A549 (cell line): ENCODE data around the gene PPP2R5E. TPM values are rescaled to one million over a fixed set of nuclear protein-coding genes. Genes with fewer than 3 reads are reported as not detected.

Experiments
- ATAC-seq, 2 experiments: fragments of 200-7000 bp in 1 of 2; fragments of >200 bp in 1 of 2; cut with Nextera tagmentation in 1 of 2; cut with Tn5 transposase in 1 of 2; 3 replicates each; pipeline versions ENCODE4 v1.8.0 to v1.9.1; 2018 to 2020; ENCODE audit warnings: mild to moderate bottlenecking in 1 of 2, moderate library complexity in 1 of 2
- CTCF ChIA-PET: fragments of 300-600 bp; sonication (Branson Sonifier 250); formaldehyde crosslinking; extraction: SDS; loops from one replicate; lab custom pipeline; 2021; ENCODE audit warnings: antibody characterized with exemption, inconsistent platforms; lab: Yijun Ruan, JAX
- POLR2A ChIA-PET: fragments of 350-600 bp; formaldehyde crosslinking; extraction: SDS; loops from one replicate; lab custom pipeline; 2021; ENCODE audit warnings: antibody characterized with exemption, inconsistent platforms; lab: Yijun Ruan, JAX
- DNase-seq, 2 experiments: peaks; one replicate each; pipeline versions ENCODE4 v3.0.0 to v3.0.0-alpha.2; 2011 to 2016; ENCODE audit warnings: low read depth in 1 of 2, low spot score in 1 of 2
- FAIRE-seq: peaks from 2 replicates; lab custom pipeline; 2011; peaks lifted over from hg19 to GRCh38; lab: Jason Lieb, UNC
- H3K27ac ChIP-seq, 2 experiments: fragments of >200 bp; sonication (Bioruptor Twin); formaldehyde crosslinking; 3 replicates each; pipeline ENCODE4 v1.5.1; 2016 to 2017
- H3K4me1 ChIP-seq: fragments of >200 bp; sonication (Bioruptor Twin); formaldehyde crosslinking; 3 replicates; pipeline ENCODE4 v1.6.1; 2016
- H3K4me2 ChIP-seq: fragments of >200 bp; sonication (Bioruptor Twin); formaldehyde crosslinking; 3 replicates; pipeline ENCODE4 v1.6.1; 2016
- H3K4me3 ChIP-seq: fragments of >200 bp; sonication (Bioruptor Twin); formaldehyde crosslinking; 3 replicates; pipeline ENCODE4 v1.5.1; 2016
- H3K9me3 ChIP-seq: fragments of >200 bp; sonication (Bioruptor Twin); formaldehyde crosslinking; 3 replicates; pipeline ENCODE4 v1.6.1; 2016
- BHLHE40 ChIP-seq: IDR thresholded peaks from 2 replicates; pipeline ENCODE4 v1.6.1; 2012; ENCODE audit warnings: low read depth, low read length, inconsistent platforms
- CBX2 ChIP-seq: fragments of 200-600 bp; sonication (generic); IDR thresholded peaks from 2 replicates; pipeline ENCODE4 v1.6.1; 2016; ENCODE audit warnings: low read depth, mild to moderate bottlenecking, borderline replicate concordance
- CBX8 ChIP-seq: fragments of 200-600 bp; sonication (generic); IDR thresholded peaks from 2 replicates; pipeline ENCODE4 v1.6.1; 2016
- CEBPB ChIP-seq, 2 experiments: fragments of >200 bp in 1 of 2; sonication (Bioruptor Twin) in 1 of 2; formaldehyde crosslinking in 1 of 2; IDR thresholded peaks; 2 replicates each; pipeline ENCODE4 v1.6.1; 2012 to 2016
- EHF ChIP-seq: fragments of 250-450 bp; sonication (Bioruptor Pico); IDR thresholded peaks from 2 replicates; pipeline ENCODE4 v1.5.0; 2020; ENCODE audit warnings: mild to moderate bottlenecking
- FOXS1 ChIP-seq: fragments of 250-450 bp; sonication (Bioruptor Pico); IDR thresholded peaks from 2 replicates; pipeline ENCODE4 v1.5.0; 2020; ENCODE audit warnings: mild to moderate bottlenecking, moderate library complexity
- GATA3 ChIP-seq: IDR thresholded peaks from 2 replicates; pipeline ENCODE4 v1.6.1; 2012; ENCODE audit warnings: borderline replicate concordance
- HDAC2 ChIP-seq: fragments of 200-600 bp; sonication (generic); IDR thresholded peaks from 2 replicates; pipeline ENCODE4 v1.6.1; 2016
- HEYL ChIP-seq: fragments of 250-450 bp; sonication (Bioruptor Pico); IDR thresholded peaks from 2 replicates; pipeline ENCODE4 v1.8.0; 2021; ENCODE audit warnings: mild to moderate bottlenecking, moderate library complexity
- HOXB13 ChIP-seq: fragments of 250-450 bp; sonication (Bioruptor Pico); IDR thresholded peaks from 2 replicates; pipeline ENCODE4 v1.5.0; 2020; ENCODE audit warnings: low read depth, mild to moderate bottlenecking, moderate library complexity
- MAFK ChIP-seq: fragments of 450-650 bp; IDR thresholded peaks from 2 replicates; pipeline ENCODE4 v1.6.1; 2014; ENCODE audit not compliant: partially characterized antibody
- MAZ ChIP-seq: fragments of 150-350 bp; IDR thresholded peaks from 2 replicates; pipeline ENCODE4 v1.6.1; 2014; ENCODE audit warnings: antibody characterized with exemption, low read depth, low read length, borderline replicate concordance
- NPAS2 ChIP-seq: fragments of 250-450 bp; sonication (Bioruptor Pico); IDR thresholded peaks from 2 replicates; pipeline ENCODE4 v1.8.0; 2022; ENCODE audit warnings: mild to moderate bottlenecking, moderate library complexity, borderline replicate concordance
- NR3C1 ChIP-seq: fragments of >200 bp; sonication (Bioruptor Twin); formaldehyde crosslinking; IDR thresholded peaks from 3 replicates; pipeline ENCODE4 v1.6.1; 2017
- POLR2A ChIP-seq: IDR thresholded peaks from 2 replicates; pipeline ENCODE4 v1.6.1; 2012; ENCODE audit warnings: mild to moderate bottlenecking, low read length
- RARB ChIP-seq: fragments of 250-450 bp; sonication (Bioruptor Pico); IDR thresholded peaks from 2 replicates; pipeline ENCODE4 v1.8.0; 2021; ENCODE audit warnings: mild to moderate bottlenecking, moderate library complexity
- RCOR1 ChIP-seq: fragments of 150-350 bp; IDR thresholded peaks from 2 replicates; pipeline ENCODE4 v1.6.1; 2014; ENCODE audit warnings: antibody characterized with exemption, low read length, low read depth
- REST ChIP-seq: fragments of 200-600 bp; sonication (generic); IDR thresholded peaks from 2 replicates; pipeline ENCODE4 v1.6.1; 2016; ENCODE audit warnings: antibody characterized with exemption, mild to moderate bottlenecking, moderate library complexity
- SREBF2 ChIP-seq: fragments of 450-650 bp; IDR thresholded peaks from 2 replicates; pipeline ENCODE4 v1.6.1; 2014; ENCODE audit warnings: mild to moderate bottlenecking, moderate library complexity
- USF2 ChIP-seq: fragments of 450-650 bp; IDR thresholded peaks from 2 replicates; pipeline ENCODE4 v1.6.1; 2014; ENCODE audit warnings: antibody characterized with exemption
- ZC3H11A ChIP-seq: fragments of 450-650 bp; IDR thresholded peaks from 2 replicates; pipeline ENCODE4 v1.6.1; 2014; ENCODE audit warnings: antibody characterized with exemption, mild to moderate bottlenecking
- ZFP36 ChIP-seq: fragments of 450-650 bp; IDR thresholded peaks from 2 replicates; pipeline ENCODE4 v1.6.1; 2014; ENCODE audit warnings: borderline replicate concordance; ENCODE audit not compliant: partially characterized antibody
- ZSCAN20 ChIP-seq: fragments of 250-450 bp; sonication (Bioruptor Pico); IDR thresholded peaks from 2 replicates; pipeline ENCODE4 v1.8.0; 2022; ENCODE audit warnings: mild to moderate bottlenecking, moderate library complexity
- WGBS: methylation state at CpG from one replicate; pipeline ENCODE4 v1.1.6; 2017; ENCODE audit errors: missing lambda C conversion rate; 5-methylcytosine and 5-hydroxymethylcytosine counted together
- polyA plus RNA-seq, 4 experiments: library from polyadenylated mRNA; depleted of rRNA in 3 of 4; stranded (reverse); fragments of >200 nt; fragmentation: RNase III in 1 of 4; extraction: RNeasy Plus Mini Kit Qiagen cat#74134 plus additional on column Dnase treatment in 1 of 4; gene quantifications; 2 replicates in 3 of 4; 3 replicates in 1 of 4; pipeline ENCODE4 v1.2.3, GENCODE V29; 2011 to 2017
- TF ChIP-seq, protein P1 (sequence below): fragments of 150-350 bp; IDR thresholded peaks from 2 replicates; pipeline ENCODE4 v1.6.1; 2014; ENCODE audit warnings: low read depth, mild to moderate bottlenecking, low read length

The PPP2R5E gene
- polyA plus RNA-seq, 2 of the 4 experiments (the other 2 are of a cell fraction): 21.4 to 23.2 TPM

GRCh38 chr14:63383776-63384367 lies 159.3 kb downstream of the PPP2R5E start:
- no peaks in the 10 kb centered on the region for H3K4me1 ChIP-seq
- ChIA-PET CTCF (no interaction called here), POLR2A (no interaction called here)
- FAIRE-seq (no peak), ATAC-seq (no peak)
- 93% methylated on average over 4 of the region's 4 CpGs for WGBS
- no peak overlapping the region for H3K4me3 ChIP-seq
- no peak overlapping the region for H3K4me2 ChIP-seq
- TF ChIP-seq GATA3 (no peak), HDAC2 (no peak), ZC3H11A (no peak), RARB (CRISPR knock-in tag) (no peak), NR3C1 (no peak), REST (no peak), ZFP36 (no peak), USF2 (no peak), EHF (no peak), SREBF2 (no peak), CEBPB (IDR thresholded peaks at IDR 0.05) (no peak), HOXB13 (CRISPR knock-in tag) (no peak), MAZ (no peak), NPAS2 (CRISPR knock-in tag) (no peak), FOXS1 (CRISPR knock-in tag) (no peak)
- TF ChIP-seq, protein P1, sequence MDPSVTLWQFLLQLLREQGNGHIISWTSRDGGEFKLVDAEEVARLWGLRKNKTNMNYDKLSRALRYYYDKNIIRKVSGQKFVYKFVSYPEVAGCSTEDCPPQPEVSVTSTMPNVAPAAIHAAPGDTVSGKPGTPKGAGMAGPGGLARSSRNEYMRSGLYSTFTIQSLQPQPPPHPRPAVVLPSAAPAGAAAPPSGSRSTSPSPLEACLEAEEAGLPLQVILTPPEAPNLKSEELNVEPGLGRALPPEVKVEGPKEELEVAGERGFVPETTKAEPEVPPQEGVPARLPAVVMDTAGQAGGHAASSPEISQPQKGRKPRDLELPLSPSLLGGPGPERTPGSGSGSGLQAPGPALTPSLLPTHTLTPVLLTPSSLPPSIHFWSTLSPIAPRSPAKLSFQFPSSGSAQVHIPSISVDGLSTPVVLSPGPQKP: no peak
- TF ChIP-seq, all 56 proteins: peak for 0
- DNase-seq: no peak
- H3K27ac ChIP-seq: no peak overlapping the region
- H3K9me3 ChIP-seq: no peaks in the 10 kb centered on the region

- Histone ChIP-seq H3K4me3 (no peak overlapping the region), H3K4me1 (peaks cover 8% of the 10 kb centered on the region; the same call in 2 of the 3 replicates), H3K4me2 (no peak overlapping the region), H3K9me3 (no peaks in the 10 kb centered on the region), H3K27ac (no peak overlapping the region)
- CTCF ChIA-PET: interaction anchor here (1.1 kb wide), 1 partner anchor 10 kb away, joined by 3 read pairs; no protein-coding TSS in a partner anchor
- WGBS: 98% methylated on average over 2 of the region's 2 CpGs
- no peak for FAIRE-seq
- no peak for DNase-seq
- no peak for ATAC-seq
- no peak for TF ChIP-seq CBX2
- no peak for TF ChIP-seq RCOR1
- TF ChIP-seq ZSCAN20 (CRISPR knock-in tag): no peak
- no peak for TF ChIP-seq CBX8
- no peak for TF ChIP-seq HEYL (CRISPR knock-in tag)
- TF ChIP-seq BHLHE40: no peak
- TF ChIP-seq MAZ: no peak
- no peak for TF ChIP-seq POLR2A
- peak; percentile 52 for TF ChIP-seq MAFK
- POLR2A ChIA-PET: no interaction called here
Measured at GRCh38 chr14:63378444-63378843, 164.7 kb downstream of the PPP2R5E start.
